ENCODE measurements around the gene SIPA1. TPM values are rescaled to one million over a fixed set of nuclear protein-coding genes. Genes with fewer than 3 reads are reported as not detected.
"Not testable (repeated sequence)": the region's sequence is repeated elsewhere in the genome, so short reads cannot be mapped to it uniquely, and the experiment has no call there.

Gene SIPA1
- total and polyA plus RNA-seq, 2 donors, result 51.9 to 153 TPM

- 78% methylated on average over 5 of the region's 5 CpGs for WGBS
- Histone ChIP-seq H3K4me1 (ENCODE audit: control insufficient read depth in 2 of 2, insufficient read depth in 2 of 2, low read length in 2 of 2) (no peaks in the 10 kb centered on the region), H3K27me3 (ENCODE audit: control insufficient read depth in 2 of 2, insufficient read depth in 1 of 2, low read length in 1 of 2) (no peaks in the 10 kb centered on the region), H3K27ac (ENCODE audit: low read depth in 1 of 2, low read length in 1 of 2) (no peak overlapping the region), H3K4me3 (ENCODE audit: low read length in 2 of 2) (no peak overlapping the region), H3K36me3 (ENCODE audit: control insufficient read depth in 2 of 2, insufficient read depth in 2 of 2, low read length in 1 of 2) (no peaks in the 10 kb centered on the region), H3K9me3 (ENCODE audit: control insufficient read depth in 2 of 2, insufficient read depth in 1 of 2, low read length in 1 of 2) (no peaks in the 10 kb centered on the region)
- DNase-seq (ENCODE audit: low read depth in 6 of 9, low spot score in 9 of 9), result no peak
These were observed 42.4 kb downstream of the SIPA1 start for GRCh38 chr11:65680192-65680743.

GRCh38 chr11:65683480-65683879 lies 45.6 kb downstream of the SIPA1 start:
- H3K9me3 ChIP-seq (ENCODE audit: control insufficient read depth in 2 of 2, insufficient read depth in 1 of 2, low read length in 1 of 2); H3K4me3 ChIP-seq (ENCODE audit: low read length in 2 of 2); H3K27me3 ChIP-seq (ENCODE audit: control insufficient read depth in 2 of 2, insufficient read depth in 1 of 2, low read length in 1 of 2); DNase-seq (ENCODE audit: low read depth in 6 of 9, low spot score in 9 of 9); H3K4me1 ChIP-seq (ENCODE audit: control insufficient read depth in 2 of 2, insufficient read depth in 2 of 2, low read length in 2 of 2); H3K36me3 ChIP-seq (ENCODE audit: control insufficient read depth in 2 of 2, insufficient read depth in 2 of 2, low read length in 1 of 2); H3K27ac ChIP-seq (ENCODE audit: low read depth in 1 of 2, low read length in 1 of 2): not testable (repeated sequence)
- WGBS, result 96% methylated on average over 6 of the region's 6 CpGs

- 97% methylated on average over 8 of the region's 8 CpGs for WGBS
- no peak for DNase-seq (ENCODE audit: low read depth in 6 of 9, low spot score in 9 of 9)
- no peak overlapping the region for H3K27ac ChIP-seq (ENCODE audit: low read depth in 1 of 2, low read length in 1 of 2)
- H3K4me1 ChIP-seq (ENCODE audit: control insufficient read depth in 2 of 2, insufficient read depth in 2 of 2, low read length in 2 of 2), result no peaks in the 10 kb centered on the region
- H3K27me3 ChIP-seq (ENCODE audit: control insufficient read depth in 2 of 2, insufficient read depth in 1 of 2, low read length in 1 of 2), result no peaks in the 10 kb centered on the region
- H3K4me3 ChIP-seq (ENCODE audit: low read length in 2 of 2), result no peak overlapping the region
- H3K9me3 ChIP-seq (ENCODE audit: control insufficient read depth in 2 of 2, insufficient read depth in 1 of 2, low read length in 1 of 2), result no peaks in the 10 kb centered on the region
- H3K36me3 ChIP-seq (ENCODE audit: control insufficient read depth in 2 of 2, insufficient read depth in 2 of 2, low read length in 1 of 2), result no peaks in the 10 kb centered on the region
These were observed 48.1 kb downstream of the SIPA1 start for GRCh38 chr11:65685981-65686380.

GRCh38 chr11:65691847-65692246 lies 53.9 kb downstream of the SIPA1 start:
- H3K27ac ChIP-seq (ENCODE audit: low read depth in 1 of 2, low read length in 1 of 2), result not testable (repeated sequence)

GRCh38 chr11:65692367-65692766 lies 54.5 kb downstream of the SIPA1 start:
- Histone ChIP-seq H3K4me3 (ENCODE audit: low read length in 2 of 2) (no peak overlapping the region), H3K4me1 (ENCODE audit: control insufficient read depth in 2 of 2, insufficient read depth in 2 of 2, low read length in 2 of 2) (no peaks in the 10 kb centered on the region), H3K27me3 (ENCODE audit: control insufficient read depth in 2 of 2, insufficient read depth in 1 of 2, low read length in 1 of 2) (no peaks in the 10 kb centered on the region), H3K36me3 (ENCODE audit: control insufficient read depth in 2 of 2, insufficient read depth in 2 of 2, low read length in 1 of 2) (no peaks in the 10 kb centered on the region), H3K27ac (ENCODE audit: low read depth in 1 of 2, low read length in 1 of 2) (no peak overlapping the region), H3K9me3 (ENCODE audit: control insufficient read depth in 2 of 2, insufficient read depth in 1 of 2, low read length in 1 of 2) (no peaks in the 10 kb centered on the region)
- DNase-seq (ENCODE audit: low read depth in 6 of 9, low spot score in 9 of 9), result no peak
- WGBS, result 77% methylated on average over 11 of the region's 11 CpGs

More at GRCh38 chr11:65691847-65692246, 53.9 kb downstream of the SIPA1 start:
- 96% methylated on average over 8 of the region's 8 CpGs for WGBS
- H3K4me3 ChIP-seq (ENCODE audit: low read length in 2 of 2); H3K4me1 ChIP-seq (ENCODE audit: control insufficient read depth in 2 of 2, insufficient read depth in 2 of 2, low read length in 2 of 2); H3K9me3 ChIP-seq (ENCODE audit: control insufficient read depth in 2 of 2, insufficient read depth in 1 of 2, low read length in 1 of 2); H3K27me3 ChIP-seq (ENCODE audit: control insufficient read depth in 2 of 2, insufficient read depth in 1 of 2, low read length in 1 of 2); DNase-seq (ENCODE audit: low read depth in 6 of 9, low spot score in 9 of 9); H3K36me3 ChIP-seq (ENCODE audit: control insufficient read depth in 2 of 2, insufficient read depth in 2 of 2, low read length in 1 of 2): not testable (repeated sequence)

GRCh38 chr11:65695459-65696241 lies 57.7 kb downstream of the SIPA1 start:
- no peak overlapping the region for H3K27ac ChIP-seq (ENCODE audit: low read depth in 1 of 2, low read length in 1 of 2)
- no peaks in the 10 kb centered on the region for H3K36me3 ChIP-seq (ENCODE audit: control insufficient read depth in 2 of 2, insufficient read depth in 2 of 2, low read length in 1 of 2)
- no peak for DNase-seq (ENCODE audit: low read depth in 6 of 9, low spot score in 9 of 9)
- 92% methylated on average over 12 of the region's 12 CpGs for WGBS
- H3K4me1 ChIP-seq (ENCODE audit: control insufficient read depth in 2 of 2, insufficient read depth in 2 of 2, low read length in 2 of 2), result no peaks in the 10 kb centered on the region
- peaks cover 0 to 7% of the 10 kb centered on the region in 2 donors for H3K27me3 ChIP-seq (ENCODE audit: control insufficient read depth in 2 of 2, insufficient read depth in 1 of 2, low read length in 1 of 2)
- no peak overlapping the region for H3K4me3 ChIP-seq (ENCODE audit: low read length in 2 of 2)
- peaks cover 0 to 4% of the 10 kb centered on the region in 2 donors for H3K9me3 ChIP-seq (ENCODE audit: control insufficient read depth in 2 of 2, insufficient read depth in 1 of 2, low read length in 1 of 2)

- H3K4me1 ChIP-seq (ENCODE audit: control insufficient read depth in 2 of 2, insufficient read depth in 2 of 2, low read length in 2 of 2), result no peaks in the 10 kb centered on the region
- WGBS, result 95% methylated on average over 5 of the region's 5 CpGs
- DNase-seq (ENCODE audit: low read depth in 6 of 9, low spot score in 9 of 9), result no peak
These were observed 59.1 kb downstream of the SIPA1 start for GRCh38 chr11:65696802-65697552.

GRCh38 chr11:65698205-65698604 lies 60.3 kb downstream of the SIPA1 start:
- 80% methylated on average over 8 of the region's 8 CpGs for WGBS
- peaks cover 0 to 7% of the 10 kb centered on the region in 2 donors for H3K27me3 ChIP-seq (ENCODE audit: control insufficient read depth in 2 of 2, insufficient read depth in 1 of 2, low read length in 1 of 2)
- no peak overlapping the region for H3K27ac ChIP-seq (ENCODE audit: low read depth in 1 of 2, low read length in 1 of 2)
- H3K36me3 ChIP-seq (ENCODE audit: control insufficient read depth in 2 of 2, insufficient read depth in 2 of 2, low read length in 1 of 2), result no peaks in the 10 kb centered on the region
- DNase-seq (ENCODE audit: low read depth in 6 of 9, low spot score in 9 of 9), result no peak
- no peak overlapping the region for H3K4me3 ChIP-seq (ENCODE audit: low read length in 2 of 2)
- H3K4me1 ChIP-seq (ENCODE audit: control insufficient read depth in 2 of 2, insufficient read depth in 2 of 2, low read length in 2 of 2), result no peaks in the 10 kb centered on the region
- peaks cover 0 to 4% of the 10 kb centered on the region in 2 donors for H3K9me3 ChIP-seq (ENCODE audit: control insufficient read depth in 2 of 2, insufficient read depth in 1 of 2, low read length in 1 of 2)

More at GRCh38 chr11:65696802-65697552, 59.1 kb downstream of the SIPA1 start:
- Histone ChIP-seq H3K27ac (ENCODE audit: low read depth in 1 of 2, low read length in 1 of 2) (no peak overlapping the region), H3K36me3 (ENCODE audit: control insufficient read depth in 2 of 2, insufficient read depth in 2 of 2, low read length in 1 of 2) (no peaks in the 10 kb centered on the region), H3K9me3 (ENCODE audit: control insufficient read depth in 2 of 2, insufficient read depth in 1 of 2, low read length in 1 of 2) (peaks cover 0 to 4% of the 10 kb centered on the region in 2 donors), H3K27me3 (ENCODE audit: control insufficient read depth in 2 of 2, insufficient read depth in 1 of 2, low read length in 1 of 2) (peaks cover 0 to 7% of the 10 kb centered on the region in 2 donors), H3K4me3 (ENCODE audit: low read length in 2 of 2) (no peak overlapping the region)

GRCh38 chr11:65699306-65699705 lies 61.4 kb downstream of the SIPA1 start:
- Histone ChIP-seq H3K36me3 (ENCODE audit: control insufficient read depth in 2 of 2, insufficient read depth in 2 of 2, low read length in 1 of 2) (no peaks in the 10 kb centered on the region), H3K4me1 (ENCODE audit: control insufficient read depth in 2 of 2, insufficient read depth in 2 of 2, low read length in 2 of 2) (no peaks in the 10 kb centered on the region), H3K9me3 (ENCODE audit: control insufficient read depth in 2 of 2, insufficient read depth in 1 of 2, low read length in 1 of 2) (peaks cover 0 to 4% of the 10 kb centered on the region in 2 donors), H3K27ac (ENCODE audit: low read depth in 1 of 2, low read length in 1 of 2) (no peak overlapping the region), H3K4me3 (ENCODE audit: low read length in 2 of 2) (no peak overlapping the region), H3K27me3 (ENCODE audit: control insufficient read depth in 2 of 2, insufficient read depth in 1 of 2, low read length in 1 of 2) (peaks cover 0 to 7% of the 10 kb centered on the region in 2 donors)
- no peak for DNase-seq (ENCODE audit: low read depth in 6 of 9, low spot score in 9 of 9)
- WGBS, result 92% methylated on average over 7 of the region's 7 CpGs
